Measurements from ENCODE around the gene MVD. TPM values are rescaled to one million over a fixed set of nuclear protein-coding genes. Genes with fewer than 3 reads are reported as not detected.

Gene MVD
- polyA plus RNA-seq, 3 donors = 9.0 to 17.9 (median 12.2) TPM

DNA sequence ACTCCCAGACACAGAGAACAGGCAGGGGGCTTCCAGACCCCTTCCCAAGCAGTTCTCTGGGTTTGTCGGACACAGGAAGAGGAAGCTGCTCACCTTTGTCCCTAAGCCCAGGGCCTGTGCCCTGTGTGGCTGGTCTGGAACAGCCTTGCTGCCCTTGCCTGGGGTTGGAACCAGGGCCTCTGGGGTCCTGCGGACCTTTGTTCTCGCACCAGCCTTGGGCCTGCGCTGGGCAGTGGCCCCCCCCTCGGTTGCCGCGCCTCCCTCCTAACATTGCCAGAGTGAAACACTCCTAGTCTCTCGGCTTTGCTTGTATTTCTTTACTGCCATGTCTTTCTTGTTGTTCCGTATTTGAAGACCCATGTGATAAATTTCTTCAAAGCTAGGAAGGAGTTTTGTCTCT is 33.1 kb downstream of the MVD start:
- no peak overlapping the region for H3K27ac ChIP-seq (ENCODE audit: low read depth in 1 of 2, low read length in 2 of 2)
- H3K79me2 ChIP-seq (ENCODE audit: insufficient read depth, low read length) = no peaks in the 10 kb centered on the region
- intact Hi-C loops (cut with micrococcal nuclease) = loop anchor here in 1 of 2 donors (10.0 kb wide), 1 partner anchor 55 kb away; the partner anchor contains the start of gene SNAI3
- Mint-ChIP-seq H3K27me3 (ENCODE audit: low read depth in 3 of 3) (peaks cover 3 to 13% (median 6%) of the 10 kb centered on the region in 3 donors), H3K4me3 (no peak overlapping the region), H3K4me1 (peaks cover 5% of the 10 kb centered on the region), H3K36me3 (peaks cover 62 to 82% of the 10 kb centered on the region in 2 donors), H3K9me3 (no peaks in the 10 kb centered on the region), H3K27ac (peak overlapping the region in 1 of 7 donors; percentile 30)
- DNase-seq = no peak
- no peak overlapping the region for H2AFZ ChIP-seq (ENCODE audit: insufficient read depth, low read depth, low read length, poor library complexity, severe bottlenecking)
- peaks cover 55 to 73% of the 10 kb centered on the region in 2 donors for H3K36me3 ChIP-seq (replicated peaks in 1 of 2; ENCODE audit: control insufficient read depth in 1 of 2, insufficient read depth in 2 of 2, low read length in 2 of 2)
- H3K9me3 ChIP-seq (replicated peaks in 1 of 2; ENCODE audit: control insufficient read depth in 1 of 2, insufficient read depth in 1 of 2, low read length in 2 of 2) = no peaks in the 10 kb centered on the region
- no peak overlapping the region for H3K4me2 ChIP-seq (replicated peaks; ENCODE audit: extremely low read depth, low read length, poor library complexity, severe bottlenecking)
- WGBS (ENCODE audit: insufficient coverage) = 91% methylated on average over 4 of the region's 9 CpGs
- H3K4me3 ChIP-seq (replicated peaks in 1 of 3; ENCODE audit: low read depth in 2 of 3, low read length in 3 of 3) = no peak overlapping the region
- peaks cover 14 to 17% of the 10 kb centered on the region in 2 donors for H3K4me1 ChIP-seq (ENCODE audit: control insufficient read depth in 1 of 2, insufficient read depth in 2 of 2, low read length in 2 of 2)
- TF ChIP-seq, protein P1, sequence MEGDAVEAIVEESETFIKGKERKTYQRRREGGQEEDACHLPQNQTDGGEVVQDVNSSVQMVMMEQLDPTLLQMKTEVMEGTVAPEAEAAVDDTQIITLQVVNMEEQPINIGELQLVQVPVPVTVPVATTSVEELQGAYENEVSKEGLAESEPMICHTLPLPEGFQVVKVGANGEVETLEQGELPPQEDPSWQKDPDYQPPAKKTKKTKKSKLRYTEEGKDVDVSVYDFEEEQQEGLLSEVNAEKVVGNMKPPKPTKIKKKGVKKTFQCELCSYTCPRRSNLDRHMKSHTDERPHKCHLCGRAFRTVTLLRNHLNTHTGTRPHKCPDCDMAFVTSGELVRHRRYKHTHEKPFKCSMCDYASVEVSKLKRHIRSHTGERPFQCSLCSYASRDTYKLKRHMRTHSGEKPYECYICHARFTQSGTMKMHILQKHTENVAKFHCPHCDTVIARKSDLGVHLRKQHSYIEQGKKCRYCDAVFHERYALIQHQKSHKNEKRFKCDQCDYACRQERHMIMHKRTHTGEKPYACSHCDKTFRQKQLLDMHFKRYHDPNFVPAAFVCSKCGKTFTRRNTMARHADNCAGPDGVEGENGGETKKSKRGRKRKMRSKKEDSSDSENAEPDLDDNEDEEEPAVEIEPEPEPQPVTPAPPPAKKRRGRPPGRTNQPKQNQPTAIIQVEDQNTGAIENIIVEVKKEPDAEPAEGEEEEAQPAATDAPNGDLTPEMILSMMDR (IDR thresholded peaks at IDR 0.05) = no peak
- H4K20me1 ChIP-seq (ENCODE audit: insufficient read depth, low read length) = peaks cover 15% of the 10 kb centered on the region
- peaks cover 0 to under 1% of the 10 kb centered on the region in 2 donors for H3K27me3 ChIP-seq (ENCODE audit: control insufficient read depth in 2 of 2, insufficient read depth in 2 of 2, low read length in 2 of 2)
- H3K9ac ChIP-seq (ENCODE audit: insufficient read depth, low read length, poor library complexity, severe bottlenecking) = no peak overlapping the region

DNA sequence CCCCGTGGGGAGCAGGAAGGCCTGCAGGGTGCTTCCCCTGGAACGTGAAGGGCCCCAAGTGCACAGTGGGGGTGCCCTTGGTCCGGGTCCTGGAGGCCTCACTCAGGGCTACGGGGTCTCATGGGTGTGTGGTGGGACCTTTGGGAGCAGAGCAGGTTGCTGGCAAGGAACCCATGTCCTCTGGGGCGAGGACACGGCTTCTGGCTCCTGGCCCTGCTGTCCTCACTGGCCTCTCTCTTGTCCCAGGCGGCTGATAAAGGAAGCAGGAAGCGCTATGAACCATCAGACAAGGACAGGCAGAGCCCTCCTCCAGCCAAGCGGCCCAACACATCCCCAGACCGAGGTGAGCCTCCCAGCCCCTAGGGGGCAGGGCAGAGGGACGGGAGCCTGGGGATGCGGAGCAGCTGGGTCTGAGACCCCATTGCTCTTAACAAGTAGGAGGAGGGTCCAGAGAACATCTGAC is 34.3 kb downstream of the MVD start:
- Histone ChIP-seq H3K79me2 (ENCODE audit: insufficient read depth, low read length) (no peaks in the 10 kb centered on the region), H3K9ac (ENCODE audit: insufficient read depth, low read length, poor library complexity, severe bottlenecking) (no peak overlapping the region), H3K27me3 (ENCODE audit: control insufficient read depth in 2 of 2, insufficient read depth in 2 of 2, low read length in 2 of 2) (no peaks in the 10 kb centered on the region), H3K4me1 (ENCODE audit: control insufficient read depth in 1 of 2, insufficient read depth in 2 of 2, low read length in 2 of 2) (peaks cover 1 to 4% of the 10 kb centered on the region in 2 donors), H2AFZ (ENCODE audit: insufficient read depth, low read depth, low read length, poor library complexity, severe bottlenecking) (no peak overlapping the region), H3K27ac (ENCODE audit: low read depth in 1 of 2, low read length in 2 of 2) (no peak overlapping the region), H3K9me3 (replicated peaks in 1 of 2; ENCODE audit: control insufficient read depth in 1 of 2, insufficient read depth in 1 of 2, low read length in 2 of 2) (no peaks in the 10 kb centered on the region), H3K4me3 (replicated peaks in 1 of 3; ENCODE audit: low read depth in 2 of 3, low read length in 3 of 3) (no peak overlapping the region), H3K36me3 (replicated peaks in 1 of 2; ENCODE audit: control insufficient read depth in 1 of 2, insufficient read depth in 2 of 2, low read length in 2 of 2) (peaks cover 68 to 86% of the 10 kb centered on the region in 2 donors), H3K4me2 (replicated peaks; ENCODE audit: extremely low read depth, low read length, poor library complexity, severe bottlenecking) (no peak overlapping the region), H4K20me1 (ENCODE audit: insufficient read depth, low read length) (peaks cover 13% of the 10 kb centered on the region)
- peak in 1 of 3 donors; percentile 7 for DNase-seq
- 86% methylated on average over 7 of the region's 12 CpGs for WGBS (ENCODE audit: insufficient coverage)
- H3K27ac Mint-ChIP-seq = peak overlapping the region in 3 of 7 donors; percentile 38 to 46 (median 45)
- no peaks in the 10 kb centered on the region for H3K9me3 Mint-ChIP-seq
- H3K36me3 Mint-ChIP-seq = peaks cover 74 to 95% of the 10 kb centered on the region in 2 donors
- TF ChIP-seq, protein P1 (IDR thresholded peaks at IDR 0.05) = peak; percentile 33
- H3K4me3 Mint-ChIP-seq = no peak overlapping the region
- peaks cover 2% of the 10 kb centered on the region for H3K4me1 Mint-ChIP-seq
- peaks cover 2 to 6% (median 2%) of the 10 kb centered on the region in 3 donors for H3K27me3 Mint-ChIP-seq (ENCODE audit: low read depth in 3 of 3)
- intact Hi-C loops (cut with micrococcal nuclease) = no loop called here

Data from CD14-positive monocyte (primary cell).